AG04450 (cell line): ENCODE measurements around the gene LBH. TPM values are rescaled to one million over a fixed set of nuclear protein-coding genes. Genes with fewer than 3 reads are reported as not detected.

Source experiments
- CTCF ChIA-PET: fragments of 300-600, 350-600 bp; formaldehyde crosslinking; extraction: SDS; loops from one replicate; lab custom pipeline; 2022; ENCODE audit warnings: antibody characterized with exemption, inconsistent platforms; lab: Charles Lee
- POLR2A ChIA-PET: fragments of 350-600 bp; formaldehyde crosslinking; extraction: SDS; loops from one replicate; lab custom pipeline; 2021; ENCODE audit warnings: antibody characterized with exemption, inconsistent platforms; lab: Yijun Ruan, JAX
- DNase-seq: peaks from one replicate; pipeline ENCODE4 v3.0.0-alpha.2; 2011; ENCODE audit warnings: low read depth, low spot score
- H3K27ac ChIP-seq: one replicate; pipeline ENCODE4 v1.5.1; 2012; ENCODE audit warnings: low read depth, low read length, control low read depth
- H3K27me3 ChIP-seq: one replicate; pipeline ENCODE4 v1.6.0; 2012; ENCODE audit warnings: low read length; ENCODE audit not compliant: control insufficient read depth, insufficient read depth
- H3K4me3 ChIP-seq: 2 replicates; pipeline ENCODE4 v1.5.1; 2011; ENCODE audit warnings: mild to moderate bottlenecking, low read depth, low read length, control low read depth
- H3K9me3 ChIP-seq: 2 replicates; pipeline ENCODE4 v1.5.1; 2012; ENCODE audit warnings: low read length; ENCODE audit not compliant: control insufficient read depth, insufficient read depth
- polyA plus RNA-seq: library from polyadenylated mRNA; depleted of rRNA; stranded (reverse); fragments of >200 nt; gene quantifications from 2 replicates; pipeline ENCODE4 v1.2.3, GENCODE V29; 2011
- TF ChIP-seq, protein P1 (sequence below): IDR thresholded peaks from 2 replicates; pipeline ENCODE4 v1.5.1; 2011; ENCODE audit warnings: low read depth, low read length, control low read depth, inconsistent platforms

Gene LBH
- polyA plus RNA-seq, 1 experiment: 381 TPM

- TF ChIP-seq, protein P1, sequence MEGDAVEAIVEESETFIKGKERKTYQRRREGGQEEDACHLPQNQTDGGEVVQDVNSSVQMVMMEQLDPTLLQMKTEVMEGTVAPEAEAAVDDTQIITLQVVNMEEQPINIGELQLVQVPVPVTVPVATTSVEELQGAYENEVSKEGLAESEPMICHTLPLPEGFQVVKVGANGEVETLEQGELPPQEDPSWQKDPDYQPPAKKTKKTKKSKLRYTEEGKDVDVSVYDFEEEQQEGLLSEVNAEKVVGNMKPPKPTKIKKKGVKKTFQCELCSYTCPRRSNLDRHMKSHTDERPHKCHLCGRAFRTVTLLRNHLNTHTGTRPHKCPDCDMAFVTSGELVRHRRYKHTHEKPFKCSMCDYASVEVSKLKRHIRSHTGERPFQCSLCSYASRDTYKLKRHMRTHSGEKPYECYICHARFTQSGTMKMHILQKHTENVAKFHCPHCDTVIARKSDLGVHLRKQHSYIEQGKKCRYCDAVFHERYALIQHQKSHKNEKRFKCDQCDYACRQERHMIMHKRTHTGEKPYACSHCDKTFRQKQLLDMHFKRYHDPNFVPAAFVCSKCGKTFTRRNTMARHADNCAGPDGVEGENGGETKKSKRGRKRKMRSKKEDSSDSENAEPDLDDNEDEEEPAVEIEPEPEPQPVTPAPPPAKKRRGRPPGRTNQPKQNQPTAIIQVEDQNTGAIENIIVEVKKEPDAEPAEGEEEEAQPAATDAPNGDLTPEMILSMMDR: no peak
- POLR2A ChIA-PET: interaction anchor here (2.0 kb wide), 1 partner anchor 33 kb away, joined by 4 read pairs; no protein-coding TSS in a partner anchor
- Histone ChIP-seq H3K27me3 (no peaks in the 10 kb centered on the region), H3K9me3 (peaks cover 16% of the 10 kb centered on the region), H3K27ac (peak overlapping the region; percentile 39), H3K4me3 (no peak overlapping the region)
- CTCF ChIA-PET: interaction anchor here (1.6 kb wide), 1 partner anchor 22 kb away, joined by 3 read pairs; no protein-coding TSS in a partner anchor
- no peak for DNase-seq
Observed at GRCh38 chr2:30260941-30261340, 29.6 kb downstream of the LBH start.

DNA sequence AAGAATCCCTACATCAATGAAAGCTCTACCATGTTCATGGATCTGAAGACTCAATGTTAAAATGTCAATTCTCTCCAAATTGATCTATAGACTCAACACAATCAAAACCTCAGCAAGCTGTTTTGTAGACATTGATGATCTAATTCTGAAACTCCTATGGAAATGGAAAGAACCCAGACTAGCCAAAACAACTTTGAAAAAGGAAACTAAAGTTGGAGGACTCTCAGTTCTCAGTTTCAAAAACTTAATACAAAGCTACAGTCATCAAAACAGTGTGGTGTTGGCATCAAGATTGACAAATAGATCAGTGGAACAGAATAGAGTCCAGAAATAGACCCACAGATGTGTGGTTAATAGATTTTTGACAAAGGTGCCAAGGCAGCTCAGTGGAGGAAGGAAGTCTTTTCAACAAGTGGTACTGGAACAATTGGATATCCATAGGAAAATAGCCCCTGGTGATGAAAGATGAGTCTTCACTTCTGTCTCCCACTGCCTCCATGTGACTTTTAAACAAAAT is 30.4 kb downstream of the LBH start:
- no peaks in the 10 kb centered on the region for H3K27me3 ChIP-seq
- POLR2A ChIA-PET: interaction anchor here (0.7 to 2.0 kb wide), 6 partner anchors 9 to 394 kb away, joined by 3 to 5 read pairs (median 4); no protein-coding TSS in a partner anchor
- TF ChIP-seq, protein P1: no peak
- peaks cover 16% of the 10 kb centered on the region for H3K9me3 ChIP-seq
- no peak overlapping the region for H3K27ac ChIP-seq
- DNase-seq: no peak
- CTCF ChIA-PET: interaction anchor here (0.7 to 2.2 kb wide), 4 partner anchors 23 to 450 kb away, joined by 3 to 9 read pairs (median 4); no protein-coding TSS in a partner anchor
- H3K4me3 ChIP-seq: no peak overlapping the region

DNA sequence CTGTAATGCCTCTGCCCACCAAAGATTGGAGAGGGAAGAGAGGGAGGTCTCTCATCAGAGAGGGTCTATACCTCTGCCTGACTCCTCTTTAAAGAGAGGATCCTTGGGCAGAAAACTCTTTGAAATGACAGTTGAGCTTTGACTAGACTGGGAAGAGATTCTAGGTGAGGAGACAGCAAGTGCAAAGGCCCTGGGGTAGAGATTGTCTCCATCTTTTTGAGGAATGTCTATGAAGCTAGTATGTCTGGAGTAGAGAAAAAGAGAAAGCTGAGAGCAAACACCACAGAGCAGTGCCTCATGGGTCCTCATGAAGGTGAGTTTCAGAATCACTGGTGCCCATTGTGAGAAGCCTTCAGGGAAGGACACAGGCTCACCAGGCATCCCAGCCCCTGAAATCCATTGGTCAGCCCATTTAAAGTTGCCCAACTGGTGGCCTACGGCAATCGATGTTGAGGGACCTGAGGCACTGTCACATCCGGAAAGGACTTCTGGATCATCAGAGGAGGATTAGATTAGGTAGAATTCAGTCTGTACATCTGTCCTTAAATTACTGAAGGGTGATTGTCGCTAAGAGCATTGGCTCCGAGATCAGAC is 31.5 kb downstream of the LBH start:
- Histone ChIP-seq H3K4me3 (no peak overlapping the region), H3K27ac (peak overlapping the region; percentile 21), H3K9me3 (peaks cover 16% of the 10 kb centered on the region), H3K27me3 (no peaks in the 10 kb centered on the region)
- POLR2A ChIA-PET: interaction anchor here (1.6 to 2.0 kb wide), 2 partner anchors 31 to 37 kb away, joined by 3 to 4 read pairs; no protein-coding TSS in a partner anchor
- TF ChIP-seq, protein P1: no peak
- DNase-seq: no peak
- CTCF ChIA-PET: interaction anchor here (1.0 to 2.2 kb wide), 2 partner anchors 55 to 449 kb away, joined by 4 to 9 read pairs; no protein-coding TSS in a partner anchor

DNA sequence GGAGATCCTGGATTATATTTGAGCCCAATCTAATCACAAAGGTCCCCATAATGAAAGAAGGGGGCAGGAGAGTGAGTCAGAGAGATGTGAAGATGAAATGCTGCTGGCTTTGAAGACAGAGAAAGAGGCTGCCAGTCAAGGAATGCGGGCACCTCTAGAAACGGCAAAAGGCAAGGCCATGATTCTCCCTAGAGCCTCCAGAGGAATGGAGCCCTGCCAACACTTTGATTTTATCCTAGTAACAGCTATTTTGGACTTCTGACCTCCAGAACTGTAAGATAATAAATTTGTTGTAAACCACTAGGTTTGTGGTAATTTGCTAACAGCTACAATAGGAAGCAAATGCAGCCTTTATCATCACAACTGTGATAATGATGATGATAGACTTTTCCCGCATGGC is 32.9 kb downstream of the LBH start:
- H3K27me3 ChIP-seq: no peaks in the 10 kb centered on the region
- peaks cover 12% of the 10 kb centered on the region for H3K9me3 ChIP-seq
- H3K4me3 ChIP-seq: no peak overlapping the region
- TF ChIP-seq, protein P1: no peak
- DNase-seq: no peak
- no peak overlapping the region for H3K27ac ChIP-seq
- POLR2A ChIA-PET: no interaction called here
- CTCF ChIA-PET: interaction anchor here (0.7 to 1.0 kb wide), 2 partner anchors 241 to 447 kb away, joined by 4 to 7 read pairs; no protein-coding TSS in a partner anchor
